ENCODE measurements around the gene SRP14. TPM values are rescaled to one million over a fixed set of nuclear protein-coding genes. Genes with fewer than 3 reads are reported as not detected.

The SRP14 gene
- 409 TPM for total RNA-seq

- Histone ChIP-seq H3K36me3 (peaks cover 0 to 28% of the 10 kb centered on the region in 2 donors), H3K9me3 (no peaks in the 10 kb centered on the region), H3K27ac (peak within 1 kb of the TSS; percentile 97), H3K4me3 (peak within 1 kb of the TSS; percentile 73 to 92), H3K4me1 (peaks cover 28% of the 10 kb centered on the region), H3K27me3 (no peaks in the 10 kb centered on the region)
- intact Hi-C loops (cut with DNase I) = no loop called here
- peak in 1 of 2 donors; percentile 93 for DNase-seq (ENCODE audit: extremely low spot score in 2 of 2)
- TF ChIP-seq CTCF (IDR thresholded peaks at IDR 0.05) (peak in 1 of 3 experiments; percentile 37), POLR2AphosphoS5 (IDR thresholded peaks at IDR 0.05; ENCODE audit: insufficient read depth in 1 of 2, low read depth in 1 of 2) (peak; percentile 93 to 94), POLR2A (IDR thresholded peaks at IDR 0.05) (peak in 1 of 2 donors; percentile 66)
Observed at GRCh38 chr15:40038638-40039543, at the start of gene SRP14. Gene SRP14 (minus strand): TSS chr15:40039181. CDS start chr15:40039116, 65 bp downstream.

GRCh38 chr15:40087991-40088928, 49.3 kb upstream of the SRP14 start:
- H3K4me1 ChIP-seq = peaks cover 76% of the 10 kb centered on the region
- peaks cover 0 to 10% of the 10 kb centered on the region in 2 donors for H3K36me3 ChIP-seq
- TF ChIP-seq POLR2AphosphoS5 (IDR thresholded peaks at IDR 0.05; ENCODE audit: insufficient read depth in 1 of 2, low read depth in 1 of 2) (peak in 1 of 2 donors; percentile 46), CTCF (IDR thresholded peaks at IDR 0.05) (no peak)
- no peak overlapping the region for H3K4me3 ChIP-seq
- no peak for DNase-seq (ENCODE audit: extremely low spot score in 2 of 2)
- H3K27me3 ChIP-seq = no peaks in the 10 kb centered on the region
- no peaks in the 10 kb centered on the region for H3K9me3 ChIP-seq
- intact Hi-C loops (cut with DNase I) = no loop called here
- peak overlapping the region; percentile 65 for H3K27ac ChIP-seq

- peaks cover 0 to 10% of the 10 kb centered on the region in 2 donors for H3K36me3 ChIP-seq
- TF ChIP-seq POLR2A (IDR thresholded peaks at IDR 0.05) = no peak
- TF ChIP-seq POLR2AphosphoS5 (IDR thresholded peaks at IDR 0.05; ENCODE audit: insufficient read depth in 1 of 2, low read depth in 1 of 2) = no peak
- TF ChIP-seq CTCF (IDR thresholded peaks at IDR 0.05) = no peak
- H3K9me3 ChIP-seq = no peaks in the 10 kb centered on the region
- intact Hi-C loops (cut with DNase I) = no loop called here
- H3K4me1 ChIP-seq = peaks cover 72% of the 10 kb centered on the region
- no peak overlapping the region for H3K4me3 ChIP-seq
- H3K27me3 ChIP-seq = no peaks in the 10 kb centered on the region
- no peak for DNase-seq (ENCODE audit: extremely low spot score in 2 of 2)
- peak overlapping the region; percentile 65 for H3K27ac ChIP-seq
Observed at GRCh38 chr15:40087068-40087810, 48.3 kb upstream of the SRP14 start.

- intact Hi-C loops (cut with DNase I) = no loop called here
- DNase-seq (ENCODE audit: extremely low spot score in 2 of 2) = no peak
- no peaks in the 10 kb centered on the region for H3K9me3 ChIP-seq
- TF ChIP-seq POLR2AphosphoS5 (IDR thresholded peaks at IDR 0.05; ENCODE audit: insufficient read depth in 1 of 2, low read depth in 1 of 2) (no peak), CTCF (IDR thresholded peaks at IDR 0.05) (no peak), POLR2A (IDR thresholded peaks at IDR 0.05) (no peak)
- peaks cover 0 to 2% of the 10 kb centered on the region in 2 donors for H3K36me3 ChIP-seq
- H3K4me3 ChIP-seq = no peak overlapping the region
- peaks cover 71% of the 10 kb centered on the region for H3K4me1 ChIP-seq
- no peak overlapping the region for H3K27ac ChIP-seq
- H3K27me3 ChIP-seq = no peaks in the 10 kb centered on the region
Observed at GRCh38 chr15:40085266-40085665, 46.3 kb upstream of the SRP14 start.
